ENCODE data around the gene GFI1.

The GFI1 gene

GRCh38 chr1:92500552-92500951 is 13.8 kb upstream of the GFI1 start:
- no peak for TF ChIP-seq CTCF (IDR thresholded peaks at IDR 0.05; ENCODE audit: low read depth, low read length)
- DNase-seq (ENCODE audit: extremely low read depth, low read depth): no peak

- no peak for TF ChIP-seq CTCF (IDR thresholded peaks at IDR 0.05; ENCODE audit: low read depth, low read length)
- no peak for DNase-seq (ENCODE audit: extremely low read depth, low read depth)
Observed at GRCh38 chr1:92495392-92496063, 8.8 kb upstream of the GFI1 start.

GRCh38 chr1:92494485-92495141 is 7.9 kb upstream of the GFI1 start:
- TF ChIP-seq CTCF (IDR thresholded peaks at IDR 0.05; ENCODE audit: low read depth, low read length): no peak
- no peak for DNase-seq (ENCODE audit: extremely low read depth, low read depth)

- no peak for DNase-seq (ENCODE audit: extremely low read depth, low read depth)
- no peak for TF ChIP-seq CTCF (IDR thresholded peaks at IDR 0.05; ENCODE audit: low read depth, low read length)
Observed at GRCh38 chr1:92493139-92493538, 6.4 kb upstream of the GFI1 start.

- no peak for DNase-seq (ENCODE audit: extremely low read depth, low read depth)
- no peak for TF ChIP-seq CTCF (IDR thresholded peaks at IDR 0.05; ENCODE audit: low read depth, low read length)
Observed at GRCh38 chr1:92488832-92489231, 2.1 kb upstream of the GFI1 start.

GRCh38 chr1:92488416-92488815 is 1.7 kb upstream of the GFI1 start:
- DNase-seq (ENCODE audit: extremely low read depth, low read depth): no peak
- TF ChIP-seq CTCF (IDR thresholded peaks at IDR 0.05; ENCODE audit: low read depth, low read length): no peak

- TF ChIP-seq CTCF (IDR thresholded peaks at IDR 0.05; ENCODE audit: low read depth, low read length): no peak
- DNase-seq (ENCODE audit: extremely low read depth, low read depth): no peak
Observed at GRCh38 chr1:92487078-92487605, 417 bp upstream of the GFI1 start.

All from AG09319 (cell line).